Muscle layer of colon (tissue), 2 donors: ENCODE measurements around the gene PLEKHA7.

Source experiments
- H3K27ac ChIP-seq: one replicate; pipeline ENCODE4 v1.7.0; 2013; ENCODE audit warnings: low read depth, mild to moderate bottlenecking, low read length, moderate library complexity
- H3K27me3 ChIP-seq, 2 donors: one replicate each; pipeline ENCODE4 v1.7.0; 2013; ENCODE audit warnings: low read length in 2 of 2, mild to moderate bottlenecking in 2 of 2; ENCODE audit not compliant: insufficient read depth in 2 of 2, control insufficient read depth in 1 of 2
- H3K36me3 ChIP-seq: one replicate; pipeline ENCODE4 v1.7.0; 2013; ENCODE audit warnings: mild to moderate bottlenecking, low read length; ENCODE audit not compliant: insufficient read depth
- H3K4me1 ChIP-seq: one replicate; pipeline ENCODE4 v1.7.0; 2013; ENCODE audit warnings: mild to moderate bottlenecking, low read length; ENCODE audit not compliant: insufficient read depth
- H3K4me3 ChIP-seq, 2 donors: one replicate each; pipeline ENCODE4 v1.7.0; 2013; ENCODE audit warnings: low read length in 2 of 2, low read depth in 1 of 2, mild to moderate bottlenecking in 1 of 2, moderate library complexity in 1 of 2
- H3K9ac ChIP-seq: one replicate; pipeline ENCODE4 v1.7.0; 2013; ENCODE audit warnings: low read length
- H3K9me3 ChIP-seq: one replicate; pipeline ENCODE4 v1.7.0; 2013; ENCODE audit warnings: mild to moderate bottlenecking, low read length
- donor health status: abdominal sarcoma.
- donor health status: Adenocarcinoma of cecum.

Gene PLEKHA7

DNA sequence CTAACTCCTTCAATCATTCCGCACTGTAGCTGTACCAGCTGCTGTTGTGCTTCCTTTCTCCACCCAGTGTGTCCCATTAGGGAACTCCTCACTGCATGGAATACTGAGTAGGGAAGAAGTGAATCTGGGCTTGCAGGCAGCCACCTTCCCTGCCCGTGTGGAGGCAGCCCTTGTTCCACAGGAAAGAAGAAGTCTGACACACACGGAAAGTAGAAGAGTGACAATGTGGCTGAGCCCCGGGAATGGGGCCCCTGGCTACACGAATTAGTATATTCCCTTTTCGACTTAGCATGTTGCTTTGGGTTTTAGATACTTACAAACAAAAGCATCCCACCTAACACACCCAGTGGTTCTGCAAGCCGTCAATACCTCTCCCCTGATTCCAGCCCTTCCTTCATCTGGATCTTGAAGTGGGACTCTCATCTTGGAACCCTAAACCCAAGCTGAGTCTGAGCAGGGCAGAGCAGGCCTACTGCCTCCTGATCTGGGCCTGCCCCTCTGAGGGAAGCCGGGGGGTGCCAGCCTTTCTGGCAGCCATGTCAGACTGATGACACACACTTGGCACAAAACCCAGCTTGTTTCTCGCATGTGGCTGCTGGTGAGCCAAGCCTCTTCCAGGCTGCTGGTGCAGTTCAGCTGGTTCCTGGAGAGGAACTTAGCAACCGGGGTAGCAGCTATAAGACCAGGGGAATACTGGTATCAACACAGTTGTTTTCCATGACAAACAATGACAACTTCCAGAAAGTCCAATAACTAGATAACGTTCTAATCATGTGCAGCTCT, 204.1 kb downstream of the PLEKHA7 start:
- Histone ChIP-seq H3K9me3 (no peaks in the 10 kb centered on the region), H3K36me3 (no peaks in the 10 kb centered on the region), H3K27me3 (no peaks in the 10 kb centered on the region), H3K4me1 (no peaks in the 10 kb centered on the region), H3K9ac (no peak overlapping the region), H3K27ac (no peak overlapping the region), H3K4me3 (no peak overlapping the region)

- no peak overlapping the region for H3K9ac ChIP-seq
- no peaks in the 10 kb centered on the region for H3K27me3 ChIP-seq
- H3K27ac ChIP-seq = no peak overlapping the region
- no peak overlapping the region for H3K4me3 ChIP-seq
- no peaks in the 10 kb centered on the region for H3K4me1 ChIP-seq
- no peaks in the 10 kb centered on the region for H3K9me3 ChIP-seq
- no peaks in the 10 kb centered on the region for H3K36me3 ChIP-seq
Observed at GRCh38 chr11:16807306-16807705, 206.9 kb downstream of the PLEKHA7 start.

- Histone ChIP-seq H3K4me3 (no peak overlapping the region), H3K27me3 (no peaks in the 10 kb centered on the region), H3K4me1 (no peaks in the 10 kb centered on the region), H3K36me3 (no peaks in the 10 kb centered on the region), H3K27ac (no peak overlapping the region), H3K9ac (no peak overlapping the region), H3K9me3 (no peaks in the 10 kb centered on the region)
Observed at GRCh38 chr11:16806791-16807190, 207.4 kb downstream of the PLEKHA7 start.

GRCh38 chr11:16805938-16806337, 208.3 kb downstream of the PLEKHA7 start:
- Histone ChIP-seq H3K9me3 (no peaks in the 10 kb centered on the region), H3K27ac (no peak overlapping the region), H3K9ac (no peak overlapping the region), H3K27me3 (no peaks in the 10 kb centered on the region), H3K4me1 (no peaks in the 10 kb centered on the region), H3K4me3 (no peak overlapping the region), H3K36me3 (no peaks in the 10 kb centered on the region)

DNA sequence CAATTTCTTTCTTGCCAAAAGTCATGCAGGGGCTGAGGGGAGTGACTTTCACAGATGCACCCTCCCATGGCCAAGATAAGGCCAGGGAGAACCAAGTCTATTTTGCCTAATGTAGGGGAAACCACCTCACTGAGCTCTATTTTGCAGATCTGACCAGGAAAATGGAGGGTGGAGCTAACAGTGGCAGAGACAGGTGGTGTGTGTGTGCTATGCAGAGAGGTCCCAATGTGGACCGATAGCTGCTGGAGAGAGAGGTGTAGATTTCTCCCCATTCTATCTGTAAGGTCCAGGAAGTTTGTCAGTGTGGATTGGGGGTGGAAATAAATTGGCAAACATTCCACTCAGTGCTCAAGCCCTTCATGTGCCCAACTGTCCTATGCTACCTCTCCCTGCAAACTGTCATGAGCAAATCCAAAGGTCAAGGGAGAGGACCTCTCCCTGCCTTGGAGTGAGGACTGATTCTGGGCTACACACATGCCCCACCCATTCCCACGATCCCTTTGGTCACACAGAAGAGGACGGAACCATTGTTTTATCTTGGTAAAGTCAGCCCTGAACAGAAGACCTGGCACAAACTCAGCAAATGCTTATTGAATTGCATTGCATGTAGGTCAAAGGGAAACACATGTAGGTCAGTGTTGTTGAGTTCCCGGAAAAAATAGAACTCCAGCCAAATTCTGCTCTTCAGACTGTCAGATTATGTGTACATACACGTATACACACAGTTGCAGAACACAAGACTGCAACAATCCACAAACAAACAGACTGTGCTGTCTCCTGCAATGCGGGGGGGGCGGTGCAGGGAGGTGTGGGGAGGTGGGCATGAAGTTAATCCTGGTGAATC, 209.9 kb downstream of the PLEKHA7 start:
- H3K9ac ChIP-seq = no peak overlapping the region
- H3K9me3 ChIP-seq = no peaks in the 10 kb centered on the region
- no peak overlapping the region for H3K27ac ChIP-seq
- no peaks in the 10 kb centered on the region for H3K27me3 ChIP-seq
- H3K4me1 ChIP-seq = no peaks in the 10 kb centered on the region
- no peak overlapping the region for H3K4me3 ChIP-seq
- no peaks in the 10 kb centered on the region for H3K36me3 ChIP-seq

DNA sequence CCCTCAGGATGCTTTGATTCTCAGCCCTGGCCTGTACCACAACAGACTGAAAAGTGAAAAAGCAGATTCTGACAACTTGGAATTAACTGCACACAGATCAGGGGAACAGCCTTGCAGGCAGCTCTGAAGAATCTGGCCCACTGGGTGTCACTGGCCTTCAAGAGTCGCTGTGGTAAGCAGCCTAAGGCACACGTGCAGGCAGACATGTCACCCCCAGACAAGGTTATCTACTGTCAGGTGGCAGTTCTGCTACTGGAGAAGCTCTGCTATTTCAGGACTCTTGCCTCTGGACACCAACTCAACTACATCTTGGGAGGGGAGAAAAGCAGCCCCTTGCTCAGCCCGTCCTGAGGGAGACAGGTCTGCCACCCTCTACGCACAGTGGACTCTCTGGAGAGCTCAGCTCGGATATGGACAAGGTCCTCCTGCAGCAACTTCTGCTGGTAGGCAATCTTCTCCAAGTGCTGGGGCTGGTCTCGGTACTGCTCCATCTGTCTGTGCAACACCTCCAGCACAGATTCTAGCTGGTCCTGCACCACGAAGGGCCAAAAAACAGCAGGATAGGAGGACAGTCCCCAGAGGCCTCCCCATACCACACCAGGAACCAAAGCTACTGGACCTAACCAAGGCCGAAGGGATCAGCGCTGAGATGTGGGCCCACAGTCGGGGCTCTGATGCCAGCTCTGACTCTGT, 212.8 kb downstream of the PLEKHA7 start:
- Histone ChIP-seq H3K4me3 (no peak overlapping the region), H3K9me3 (no peaks in the 10 kb centered on the region), H3K27ac (no peak overlapping the region), H3K36me3 (no peaks in the 10 kb centered on the region), H3K4me1 (no peaks in the 10 kb centered on the region), H3K27me3 (no peaks in the 10 kb centered on the region), H3K9ac (no peak overlapping the region)

- Histone ChIP-seq H3K4me1 (no peaks in the 10 kb centered on the region), H3K9me3 (no peaks in the 10 kb centered on the region), H3K4me3 (no peak overlapping the region), H3K27ac (no peak overlapping the region), H3K9ac (no peak overlapping the region), H3K27me3 (no peaks in the 10 kb centered on the region), H3K36me3 (no peaks in the 10 kb centered on the region)
Observed at GRCh38 chr11:16800382-16800781, 213.8 kb downstream of the PLEKHA7 start.

DNA sequence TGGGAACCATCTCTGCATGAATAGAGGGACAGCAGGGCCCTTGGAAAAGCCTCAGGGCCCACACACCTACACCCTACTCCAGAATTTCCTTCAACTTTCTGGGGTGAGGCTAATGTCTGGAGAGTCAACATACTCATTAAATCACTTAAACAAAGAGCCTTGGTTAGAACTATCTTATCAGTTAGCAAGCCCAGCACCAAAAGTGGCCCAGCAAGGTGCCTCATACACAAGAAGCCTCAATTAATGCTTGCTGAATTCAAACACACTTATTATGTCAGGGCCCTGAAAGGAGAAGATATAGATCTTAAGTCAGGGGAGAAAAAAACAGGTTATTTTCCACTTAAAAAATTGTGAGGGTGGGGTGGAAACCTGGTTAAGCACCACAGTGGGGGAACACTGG, 214.3 kb downstream of the PLEKHA7 start:
- no peak overlapping the region for H3K4me3 ChIP-seq
- H3K27me3 ChIP-seq = no peaks in the 10 kb centered on the region
- H3K9ac ChIP-seq = no peak overlapping the region
- no peaks in the 10 kb centered on the region for H3K9me3 ChIP-seq
- H3K4me1 ChIP-seq = no peaks in the 10 kb centered on the region
- no peaks in the 10 kb centered on the region for H3K36me3 ChIP-seq
- H3K27ac ChIP-seq = no peak overlapping the region

DNA sequence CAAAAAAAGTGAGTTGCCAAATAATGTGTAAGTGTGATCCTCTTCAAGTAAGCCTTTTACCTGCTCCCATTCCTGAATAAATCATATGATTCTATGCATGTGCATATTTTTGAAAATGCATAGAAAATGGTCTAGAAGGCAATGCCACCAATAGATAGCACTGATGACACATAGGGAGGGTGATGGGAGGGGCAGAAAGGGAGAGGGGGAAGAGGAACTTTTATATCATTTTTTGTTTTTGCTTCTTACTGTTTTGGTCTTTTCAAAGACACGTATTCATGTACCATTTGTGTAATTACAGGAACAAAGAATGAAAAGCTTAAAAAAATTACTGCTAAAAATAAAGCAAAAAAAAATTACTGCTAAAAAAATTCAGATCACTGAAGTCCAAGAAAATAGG, 215.0 kb downstream of the PLEKHA7 start:
- Histone ChIP-seq H3K27ac (no peak overlapping the region), H3K36me3 (no peaks in the 10 kb centered on the region)

GRCh38 chr11:16797776-16798175, 216.4 kb downstream of the PLEKHA7 start:
- Histone ChIP-seq H3K27ac (no peak overlapping the region), H3K9me3 (no peaks in the 10 kb centered on the region), H3K27me3 (no peaks in the 10 kb centered on the region), H3K36me3 (no peaks in the 10 kb centered on the region), H3K9ac (no peak overlapping the region), H3K4me3 (no peak overlapping the region), H3K4me1 (no peaks in the 10 kb centered on the region)

More for the DNA sequence above, 215.0 kb downstream of the PLEKHA7 start:
- no peaks in the 10 kb centered on the region for H3K9me3 ChIP-seq
- H3K27me3 ChIP-seq = no peaks in the 10 kb centered on the region
- H3K4me3 ChIP-seq = no peak overlapping the region
- H3K4me1 ChIP-seq = no peaks in the 10 kb centered on the region
- H3K9ac ChIP-seq = no peak overlapping the region

DNA sequence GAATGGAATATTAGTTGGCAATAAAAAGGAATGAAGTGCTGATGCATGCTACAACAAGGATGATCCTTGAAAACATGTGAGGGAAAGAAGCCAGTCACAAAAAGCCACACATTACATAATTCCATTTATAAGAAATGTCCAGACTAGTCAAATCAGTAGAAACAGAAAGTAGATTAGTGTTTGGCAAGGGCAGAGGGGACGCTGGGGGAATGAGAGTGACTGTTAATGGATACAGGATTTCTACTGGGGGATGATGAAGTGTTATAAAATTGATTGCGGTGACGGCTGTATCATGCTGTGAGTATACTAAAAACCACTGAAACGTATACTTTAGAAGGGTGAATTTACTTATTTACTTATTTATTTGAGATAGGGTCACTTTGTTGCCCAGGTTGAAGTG, 217.9 kb downstream of the PLEKHA7 start:
- Histone ChIP-seq H3K27me3 (no peaks in the 10 kb centered on the region), H3K4me1 (peaks cover 3% of the 10 kb centered on the region), H3K9ac (no peak overlapping the region), H3K36me3 (no peaks in the 10 kb centered on the region), H3K27ac (no peak overlapping the region), H3K4me3 (no peak overlapping the region), H3K9me3 (no peaks in the 10 kb centered on the region)
